ENCODE data around the gene PKLR. TPM values are rescaled to one million over a fixed set of nuclear protein-coding genes. Genes with fewer than 3 reads are reported as not detected.

Gene PKLR
- total and polyA plus RNA-seq, 2 donors (not counting 3 experiments of a cell fraction or from before 2014, with no cell fraction given): not detected

DNA sequence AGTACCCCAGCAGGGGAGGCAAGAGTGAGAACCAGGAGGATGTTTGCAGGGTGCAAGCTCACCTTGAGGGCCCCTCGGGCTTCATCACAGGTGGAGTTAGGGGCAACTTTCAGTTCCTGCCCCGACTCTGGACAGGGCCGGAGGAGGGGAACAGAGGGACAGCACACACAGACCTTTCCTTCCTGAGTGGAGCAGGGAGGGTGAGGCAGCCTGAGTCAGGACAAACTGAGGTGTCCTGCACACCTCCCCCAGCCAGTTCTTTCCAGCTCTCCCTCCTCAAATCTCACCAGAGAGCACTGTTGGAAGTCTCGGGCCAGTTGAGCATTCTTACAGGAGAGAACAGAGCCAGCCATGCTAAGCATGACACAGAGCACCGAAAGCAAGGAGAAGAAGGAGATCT, 47.4 kb downstream of the PKLR start:
- ChIA-PET CTCF (no interaction called here), POLR2A (no interaction called here)
- no peaks in the 10 kb centered on the region for H3K27me3 ChIP-seq (ENCODE audit: control insufficient read depth in 2 of 2, insufficient read depth in 2 of 2, low read length in 2 of 2)
- H3K4me1 ChIP-seq (ENCODE audit: control insufficient read depth, extremely low read depth, insufficient read depth, low read length): peaks cover 29% of the 10 kb centered on the region
- no peaks in the 10 kb centered on the region for H3K9me3 ChIP-seq (replicated peaks; ENCODE audit: control insufficient read depth, insufficient read depth, low read length)
- H3K79me2 ChIP-seq (ENCODE audit: control insufficient read depth, insufficient read depth, low read length): peaks cover 9% of the 10 kb centered on the region
- no peak for DNase-seq (ENCODE audit: low read depth, low spot score)
- peak overlapping the region; percentile 76 for H3K4me2 ChIP-seq (ENCODE audit: insufficient read depth, low read length)
- dilution Hi-C loops (cut with MboI; ENCODE audit: extremely low pct_ligation_motif_present, low sequenced_read_pairs) (no loop called here), intact Hi-C loops (cut with micrococcal nuclease) (loop anchor here (2.0 to 10.0 kb wide), 2 partner anchors 19 to 311 kb away; partner anchors contain the start of genes ASH1L and CLK2)
- no TSS peak for BruUV-seq (replicated peaks)
- no peaks in the 10 kb centered on the region for H3K9me1 ChIP-seq (replicated peaks; ENCODE audit: control insufficient read depth, extremely low read depth, insufficient read depth, low read length)
- H4K20me1 ChIP-seq (replicated peaks; ENCODE audit: control insufficient read depth, extremely low read depth, insufficient read depth, low read length): no peaks in the 10 kb centered on the region
- H3K27ac ChIP-seq (ENCODE audit: insufficient read depth, low read depth, low read length): no peak overlapping the region
- no peak overlapping the region for H2AFZ ChIP-seq (ENCODE audit: low read depth, low read length)
- H3K36me3 ChIP-seq (ENCODE audit: control insufficient read depth in 2 of 2, extremely low read depth in 1 of 2, insufficient read depth in 2 of 2, low read length in 2 of 2): peaks cover 3 to 8% of the 10 kb centered on the region in 2 experiments
- FAIRE-seq: peak; percentile 24
- TF ChIP-seq GATA2 (IDR thresholded peaks at IDR 0.05; ENCODE audit: insufficient read depth, insufficient read length, low read depth, low read length): no peak
- TF ChIP-seq, protein P1, sequence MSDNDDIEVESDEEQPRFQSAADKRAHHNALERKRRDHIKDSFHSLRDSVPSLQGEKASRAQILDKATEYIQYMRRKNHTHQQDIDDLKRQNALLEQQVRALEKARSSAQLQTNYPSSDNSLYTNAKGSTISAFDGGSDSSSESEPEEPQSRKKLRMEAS (IDR thresholded peaks at IDR 0.05; ENCODE audit: insufficient read depth, insufficient read length): no peak
- no peak for TF ChIP-seq POLR2AphosphoS5 (IDR thresholded peaks at IDR 0.05; ENCODE audit: insufficient read depth, low read depth, low read length)
- TF ChIP-seq CTCF (IDR thresholded peaks at IDR 0.05; ENCODE audit: extremely low read depth in 1 of 2, insufficient read depth in 1 of 2, low read depth in 1 of 2, low read length in 2 of 2): no peak
- no peak for TF ChIP-seq JUN (IDR thresholded peaks at IDR 0.05; ENCODE audit: borderline replicate concordance, insufficient read depth, insufficient read length, low read depth)
- TF ChIP-seq EZH2 (IDR thresholded peaks at IDR 0.05; ENCODE audit: borderline replicate concordance, low read depth, low read length, severe bottlenecking): no peak
- TF ChIP-seq FOS (IDR thresholded peaks at IDR 0.05; ENCODE audit: borderline replicate concordance, insufficient read depth, low read length): no peak
- TF ChIP-seq MYC (IDR thresholded peaks at IDR 0.05; ENCODE audit: low read depth, low read length): no peak
- no peak for TF ChIP-seq POLR2A (IDR thresholded peaks at IDR 0.05; ENCODE audit: low read depth, low read length)
- H3K9ac ChIP-seq (replicated peaks; ENCODE audit: extremely low read depth, insufficient read depth, low read length): no peak overlapping the region
- H3K4me3 ChIP-seq (replicated peaks in 1 of 3; ENCODE audit: insufficient read depth in 1 of 3, low read depth in 1 of 3, low read length in 3 of 3): peak overlapping the region in 2 of 3 experiments; percentile 57 to 77
